CD4-positive, alpha-beta T cell (primary cell): Measurements from ENCODE around the gene DOP1A. TPM values are rescaled to one million over a fixed set of nuclear protein-coding genes. Genes with fewer than 3 reads are reported as not detected.

Experiments
- ATAC-seq: fragments of 200-7000 bp; cut with Tn5 transposase; one replicate; pipeline ENCODE4 v1.10.0; 2022; ENCODE audit warnings: mild to moderate bottlenecking; ENCODE audit not compliant: poor library complexity
- CTCF ChIA-PET: fragments of 350-600 bp; sonication (Branson Sonifier 250); formaldehyde crosslinking; loops from one replicate; lab custom pipeline; 2021; ENCODE audit warnings: antibody characterized with exemption, inconsistent platforms; lab: Charles Lee
- POLR2A ChIA-PET: fragments of 350-600 bp; sonication (Branson Sonifier 250); formaldehyde crosslinking; loops from one replicate; lab custom pipeline; 2021; ENCODE audit warnings: antibody characterized with exemption, inconsistent platforms; lab: Charles Lee
- DNase-seq, 14 experiments: peaks; one replicate each; pipeline ENCODE4 v3.0.0-alpha.2; 2013 to 2020; ENCODE audit warnings: mixed read lengths in 2 of 14
- H3K27ac ChIP-seq, 2 donors: one replicate each; pipeline versions ENCODE4 v1.5.1 to v1.7.0; 2013; ENCODE audit warnings: low read length in 2 of 2, low read depth in 1 of 2, mild to moderate bottlenecking in 1 of 2
- H3K27me3 ChIP-seq, 2 experiments: 1 replicate in 1 of 2; 2 replicates in 1 of 2; pipeline versions ENCODE4 v1.6.1 to v1.7.0; 2013; ENCODE audit warnings: low read length in 2 of 2, control low read depth in 1 of 2, mild to moderate bottlenecking in 1 of 2, moderate library complexity in 1 of 2; ENCODE audit not compliant: insufficient read depth in 2 of 2, control insufficient read depth in 1 of 2
- H3K36me3 ChIP-seq: one replicate; pipeline ENCODE4 v1.6.1; 2013; ENCODE audit warnings: low read length, control low read depth; ENCODE audit not compliant: insufficient read depth
- H3K4me1 ChIP-seq: one replicate; pipeline ENCODE4 v1.6.1; 2013; ENCODE audit warnings: low read length, control low read depth; ENCODE audit not compliant: insufficient read depth
- H3K4me3 ChIP-seq: one replicate; pipeline ENCODE4 v1.5.1; 2013; ENCODE audit warnings: mild to moderate bottlenecking, low read length, moderate library complexity
- H3K9me3 ChIP-seq, 2 experiments: 1 replicate in 1 of 2; 2 replicates in 1 of 2; pipeline versions ENCODE4 v1.6.1 to v1.7.0; 2013; ENCODE audit warnings: low read length in 2 of 2, mild to moderate bottlenecking in 2 of 2, control low read depth in 1 of 2, moderate library complexity in 1 of 2; ENCODE audit not compliant: control insufficient read depth in 1 of 2, insufficient read depth in 1 of 2
- H3K27ac Mint-ChIP-seq: one replicate; pipeline ENCODE4 v1.8.0; 2020; ENCODE audit warnings: mixed read lengths
- H3K27me3 Mint-ChIP-seq: one replicate; pipeline ENCODE4 v1.8.0; 2021; ENCODE audit warnings: mixed read lengths
- H3K36me3 Mint-ChIP-seq: one replicate; pipeline ENCODE4 v1.8.0; 2021; ENCODE audit warnings: low read depth, mixed read lengths
- H3K4me1 Mint-ChIP-seq: one replicate; pipeline ENCODE4 v1.8.0; 2021; ENCODE audit warnings: low read depth, mixed read lengths
- H3K4me3 Mint-ChIP-seq: one replicate; pipeline ENCODE4 v1.8.0; 2020; ENCODE audit warnings: mild to moderate bottlenecking, mixed read lengths
- H3K9me3 Mint-ChIP-seq: one replicate; pipeline ENCODE4 v1.8.0; 2020; ENCODE audit warnings: mixed read lengths
- intact Hi-C, 2 experiments: fragments of 100-400 bp; cut with DNase I in 1 of 2; cut with micrococcal nuclease in 1 of 2; formaldehyde crosslinking; loops; one replicate each; pipeline versions ENCODE4 v1.15.1 to v1.9.0; 2023 to 2025; cut with DNase I, micrococcal nuclease
- total RNA-seq, 174 experiments: library from RNA in 2 of 174; stranded (reverse) in 2 of 174; gene quantifications; one replicate each; pipeline ENCODE4 v1.2.3 and lab custom pipeline; 2021 to 2026
- TF ChIP-seq, protein P1 (sequence below): fragments of 200-600 bp; IDR thresholded peaks from one replicate; pipeline ENCODE4 v1.8.0; 2022; ENCODE audit warnings: antibody characterized with exemption, mild to moderate bottlenecking

DOP1A gene
- total RNA-seq, 2 experiments from 2014 or later, result 15.6 to 15.8 TPM

DNA sequence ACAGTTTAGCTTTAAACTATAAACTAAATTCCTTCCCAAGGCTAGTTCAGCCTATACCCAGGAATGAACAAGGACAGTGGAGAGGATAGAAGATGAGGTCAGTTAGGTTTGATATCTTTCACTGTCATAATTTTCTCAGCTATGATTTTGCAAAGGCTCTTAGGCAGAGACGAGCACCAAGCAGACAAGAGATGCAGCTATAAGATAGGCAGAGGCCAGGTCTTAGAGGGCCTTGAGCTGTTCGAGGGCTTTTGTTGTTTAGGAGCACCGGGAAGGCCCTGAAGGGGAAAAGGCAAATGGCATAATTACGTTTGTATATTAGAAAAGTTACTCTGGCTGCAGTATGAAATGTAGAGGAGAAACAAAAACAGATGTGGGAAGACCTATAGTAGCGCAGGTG, 59.8 kb downstream of the DOP1A start:
- no peak overlapping the region for H3K4me3 Mint-ChIP-seq
- Histone ChIP-seq H3K9me3 (no peaks in the 10 kb centered on the region), H3K36me3 (peaks cover 78% of the 10 kb centered on the region), H3K27me3 (no peaks in the 10 kb centered on the region), H3K27ac (no peak overlapping the region), H3K4me3 (no peak overlapping the region), H3K4me1 (no peaks in the 10 kb centered on the region)
- no peak for ATAC-seq
- POLR2A ChIA-PET, result no interaction called here
- intact Hi-C loops, result no loop called here
- TF ChIP-seq, protein P1, sequence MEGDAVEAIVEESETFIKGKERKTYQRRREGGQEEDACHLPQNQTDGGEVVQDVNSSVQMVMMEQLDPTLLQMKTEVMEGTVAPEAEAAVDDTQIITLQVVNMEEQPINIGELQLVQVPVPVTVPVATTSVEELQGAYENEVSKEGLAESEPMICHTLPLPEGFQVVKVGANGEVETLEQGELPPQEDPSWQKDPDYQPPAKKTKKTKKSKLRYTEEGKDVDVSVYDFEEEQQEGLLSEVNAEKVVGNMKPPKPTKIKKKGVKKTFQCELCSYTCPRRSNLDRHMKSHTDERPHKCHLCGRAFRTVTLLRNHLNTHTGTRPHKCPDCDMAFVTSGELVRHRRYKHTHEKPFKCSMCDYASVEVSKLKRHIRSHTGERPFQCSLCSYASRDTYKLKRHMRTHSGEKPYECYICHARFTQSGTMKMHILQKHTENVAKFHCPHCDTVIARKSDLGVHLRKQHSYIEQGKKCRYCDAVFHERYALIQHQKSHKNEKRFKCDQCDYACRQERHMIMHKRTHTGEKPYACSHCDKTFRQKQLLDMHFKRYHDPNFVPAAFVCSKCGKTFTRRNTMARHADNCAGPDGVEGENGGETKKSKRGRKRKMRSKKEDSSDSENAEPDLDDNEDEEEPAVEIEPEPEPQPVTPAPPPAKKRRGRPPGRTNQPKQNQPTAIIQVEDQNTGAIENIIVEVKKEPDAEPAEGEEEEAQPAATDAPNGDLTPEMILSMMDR, result no peak
- H3K27ac Mint-ChIP-seq, result no peak overlapping the region
- H3K4me1 Mint-ChIP-seq, result no peaks in the 10 kb centered on the region
- CTCF ChIA-PET, result no interaction called here
- H3K36me3 Mint-ChIP-seq, result peaks cover 92% of the 10 kb centered on the region
- no peaks in the 10 kb centered on the region for H3K9me3 Mint-ChIP-seq
- no peaks in the 10 kb centered on the region for H3K27me3 Mint-ChIP-seq
- DNase-seq, result no peak

DNA sequence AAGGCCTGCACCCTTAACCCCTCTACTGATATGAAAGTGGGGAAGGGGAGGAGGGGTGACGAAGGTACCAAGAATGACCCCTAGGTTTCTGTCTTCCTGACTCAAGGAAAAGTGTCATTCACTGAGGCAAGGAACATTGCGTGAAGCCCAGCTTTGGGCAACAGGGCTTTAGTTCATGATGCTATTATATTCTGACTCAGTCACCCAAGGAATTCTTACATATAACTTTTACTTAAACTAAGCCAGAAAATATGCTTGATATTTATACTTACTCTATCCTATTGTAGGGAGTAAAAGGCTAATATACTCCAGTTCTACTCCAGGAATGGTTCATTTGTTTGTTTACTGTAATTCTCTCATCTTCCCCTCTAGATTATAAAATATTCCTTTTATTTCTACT, 60.5 kb downstream of the DOP1A start:
- POLR2A ChIA-PET, result no interaction called here
- intact Hi-C loops, result no loop called here
- Histone ChIP-seq H3K4me1 (no peaks in the 10 kb centered on the region), H3K27ac (no peak overlapping the region), H3K9me3 (no peaks in the 10 kb centered on the region), H3K36me3 (peaks cover 77% of the 10 kb centered on the region), H3K4me3 (no peak overlapping the region), H3K27me3 (no peaks in the 10 kb centered on the region)
- Mint-ChIP-seq H3K4me1 (no peaks in the 10 kb centered on the region), H3K27me3 (no peaks in the 10 kb centered on the region), H3K36me3 (peaks cover 95% of the 10 kb centered on the region), H3K4me3 (no peak overlapping the region), H3K9me3 (no peaks in the 10 kb centered on the region), H3K27ac (no peak overlapping the region)
- TF ChIP-seq, protein P1, result no peak
- DNase-seq (no peak), ATAC-seq (no peak)
- CTCF ChIA-PET, result no interaction called here

DNA sequence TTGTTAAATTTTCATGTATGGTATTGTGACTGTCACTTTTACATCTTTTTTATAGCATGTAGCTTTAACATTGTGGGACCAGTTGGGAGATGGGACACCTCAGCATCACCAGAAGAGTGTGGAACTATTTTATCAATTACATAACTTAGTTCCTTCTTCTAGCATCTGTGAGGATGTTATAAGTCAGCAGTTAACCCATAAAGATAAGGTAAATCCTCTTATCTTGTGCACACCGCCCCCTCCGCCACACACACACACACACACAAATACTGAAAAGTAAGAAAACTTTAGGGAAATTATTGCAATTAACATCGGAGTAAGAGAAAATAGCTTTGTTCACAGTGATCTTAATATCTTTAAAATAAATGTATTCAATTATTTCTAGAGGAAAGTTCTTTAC, 64.7 kb downstream of the DOP1A start:
- no peaks in the 10 kb centered on the region for H3K9me3 ChIP-seq
- H3K4me1 ChIP-seq, result no peaks in the 10 kb centered on the region
- no peaks in the 10 kb centered on the region for H3K4me1 Mint-ChIP-seq
- no peak for ATAC-seq
- no peak overlapping the region for H3K4me3 ChIP-seq
- CTCF ChIA-PET, result interaction anchor here (1.9 kb wide), 1 partner anchor 65 kb away, joined by 5 read pairs; the partner anchor contains the start of gene DOP1A
- no peak overlapping the region for H3K4me3 Mint-ChIP-seq
- H3K27ac ChIP-seq, result no peak overlapping the region
- no peak overlapping the region for H3K27ac Mint-ChIP-seq
- TF ChIP-seq, protein P1, result no peak
- intact Hi-C loops, result no loop called here
- POLR2A ChIA-PET, result no interaction called here
- no peak for DNase-seq
- H3K36me3 Mint-ChIP-seq, result peaks cover 87% of the 10 kb centered on the region
- H3K36me3 ChIP-seq, result peaks cover 54% of the 10 kb centered on the region
- H3K27me3 Mint-ChIP-seq, result no peaks in the 10 kb centered on the region
- H3K9me3 Mint-ChIP-seq, result no peaks in the 10 kb centered on the region
- no peaks in the 10 kb centered on the region for H3K27me3 ChIP-seq
